ENCODE data around the gene KRT86. TPM values are rescaled to one million over a fixed set of nuclear protein-coding genes. Genes with fewer than 3 reads are reported as not detected.

The KRT86 gene
- total RNA-seq, 1 experiment from 2014 or later, result 2.7 TPM

GRCh38 chr12:52291267-52291935 is 17.0 kb downstream of the KRT86 start, which contains the start of gene KRT81:
Gene KRT81, minus strand, starts transcription at chr12:52291534. Its CDS starts 69 bp downstream, at chr12:52291465.
- intact Hi-C loops (cut with micrococcal nuclease; ENCODE audit: unreplicated experiment), result no loop called here

DNA sequence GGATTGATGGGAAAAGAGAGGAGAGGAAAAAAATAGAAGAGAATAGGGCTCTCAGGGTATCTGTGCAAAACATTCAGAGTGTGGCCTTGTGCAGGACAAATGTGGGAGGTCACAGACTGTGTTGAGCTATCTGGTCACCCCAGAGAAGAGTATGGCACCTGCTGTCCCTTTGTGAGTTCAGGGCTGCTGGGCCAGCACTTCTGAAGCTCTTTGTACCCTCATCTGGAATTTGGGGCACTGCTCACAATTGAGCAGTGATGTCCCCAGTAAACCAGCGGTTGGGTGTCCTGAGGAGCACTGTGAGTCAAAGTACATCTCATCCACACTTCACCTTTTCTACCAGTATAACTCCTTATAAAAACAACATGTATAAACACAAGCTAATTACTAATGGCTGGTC is 19.5 kb downstream of the KRT86 start:
- ChIA-PET POLR2A (ENCODE audit: unreplicated experiment) (interaction anchor here (0.6 to 0.7 kb wide), 2 partner anchors 26 to 91 kb away, joined by 3 read pairs; no protein-coding TSS in a partner anchor), CTCF (interaction anchor here (0.6 kb wide), 1 partner anchor 15 kb away, joined by 9 read pairs; no protein-coding TSS in a partner anchor)
- H2AFZ ChIP-seq, result no peak overlapping the region
- DNase-seq, result no peak
- TF ChIP-seq, protein P1, sequence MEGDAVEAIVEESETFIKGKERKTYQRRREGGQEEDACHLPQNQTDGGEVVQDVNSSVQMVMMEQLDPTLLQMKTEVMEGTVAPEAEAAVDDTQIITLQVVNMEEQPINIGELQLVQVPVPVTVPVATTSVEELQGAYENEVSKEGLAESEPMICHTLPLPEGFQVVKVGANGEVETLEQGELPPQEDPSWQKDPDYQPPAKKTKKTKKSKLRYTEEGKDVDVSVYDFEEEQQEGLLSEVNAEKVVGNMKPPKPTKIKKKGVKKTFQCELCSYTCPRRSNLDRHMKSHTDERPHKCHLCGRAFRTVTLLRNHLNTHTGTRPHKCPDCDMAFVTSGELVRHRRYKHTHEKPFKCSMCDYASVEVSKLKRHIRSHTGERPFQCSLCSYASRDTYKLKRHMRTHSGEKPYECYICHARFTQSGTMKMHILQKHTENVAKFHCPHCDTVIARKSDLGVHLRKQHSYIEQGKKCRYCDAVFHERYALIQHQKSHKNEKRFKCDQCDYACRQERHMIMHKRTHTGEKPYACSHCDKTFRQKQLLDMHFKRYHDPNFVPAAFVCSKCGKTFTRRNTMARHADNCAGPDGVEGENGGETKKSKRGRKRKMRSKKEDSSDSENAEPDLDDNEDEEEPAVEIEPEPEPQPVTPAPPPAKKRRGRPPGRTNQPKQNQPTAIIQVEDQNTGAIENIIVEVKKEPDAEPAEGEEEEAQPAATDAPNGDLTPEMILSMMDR (conservative IDR thresholded peaks at IDR 0.05), result no peak
- no peak for TF ChIP-seq EZH2 (IDR thresholded peaks at IDR 0.05; ENCODE audit: low read depth)
- H3F3A ChIP-seq (ENCODE audit: insufficient read depth, low read depth), result 0 out of 2 replicates have a peak, but pooled peaks cover 6% of the 10 kb centered on the region
- BruUV-seq (replicated peaks), result no TSS peak
- intact Hi-C loops (cut with micrococcal nuclease; ENCODE audit: unreplicated experiment), result no loop called here
- H3K4me2 ChIP-seq, result no peak overlapping the region
- no peaks in the 10 kb centered on the region for H4K20me1 ChIP-seq (ENCODE audit: insufficient read depth)
- H3K9me2 ChIP-seq (ENCODE audit: insufficient read depth), result no peaks in the 10 kb centered on the region
- no peaks in the 10 kb centered on the region for H3K27me3 ChIP-seq (ENCODE audit: insufficient read depth, low read depth)
- H3K79me2 ChIP-seq (ENCODE audit: low read depth), result no peaks in the 10 kb centered on the region
- H3K36me3 ChIP-seq (ENCODE audit: low read depth), result no peaks in the 10 kb centered on the region
- 0 out of 2 replicates have a peak, but pooled peaks cover 4% of the 10 kb centered on the region for H3K4me1 ChIP-seq (replicated peaks; ENCODE audit: insufficient read depth)
- no peak overlapping the region for H3K4me3 ChIP-seq
- H3K9me3 ChIP-seq (ENCODE audit: insufficient read depth, low read depth), result no peaks in the 10 kb centered on the region
- no peak overlapping the region for H3K27ac ChIP-seq

More at GRCh38 chr12:52291267-52291935, 17.0 kb downstream of the KRT86 start, which contains the start of gene KRT81:
- no peaks in the 10 kb centered on the region for H4K20me1 ChIP-seq (ENCODE audit: insufficient read depth)
- no peak for TF ChIP-seq EZH2 (IDR thresholded peaks at IDR 0.05; ENCODE audit: low read depth)
- TF ChIP-seq, protein P1 (conservative IDR thresholded peaks at IDR 0.05), result no peak
- no peak within 1 kb of the TSS for H2AFZ ChIP-seq
- H3K27me3 ChIP-seq (ENCODE audit: insufficient read depth, low read depth), result no peaks in the 10 kb centered on the region
- BruUV-seq (replicated peaks), result no TSS peak
- ChIA-PET POLR2A (ENCODE audit: unreplicated experiment) (no interaction called here), CTCF (no interaction called here)
- H3K79me2 ChIP-seq (ENCODE audit: low read depth), result peaks cover 3% of the 10 kb centered on the region; the same call in 1 of the 2 replicates
- no peak for DNase-seq
- H3K4me2 ChIP-seq, result no peak within 1 kb of the TSS
- 0 out of 2 replicates have a peak, but pooled peaks cover 3% of the 10 kb centered on the region for H3K36me3 ChIP-seq (ENCODE audit: low read depth)
- no peak within 1 kb of the TSS for H3K4me3 ChIP-seq
- H3K9me2 ChIP-seq (ENCODE audit: insufficient read depth), result no peaks in the 10 kb centered on the region
- peaks cover 13% of the 10 kb centered on the region for H3K4me1 ChIP-seq (replicated peaks; ENCODE audit: insufficient read depth)
- 0 out of 2 replicates have a peak, but pooled peaks cover 6% of the 10 kb centered on the region for H3F3A ChIP-seq (ENCODE audit: insufficient read depth, low read depth)
- no peaks in the 10 kb centered on the region for H3K9me3 ChIP-seq (ENCODE audit: insufficient read depth, low read depth)
- no peak within 1 kb of the TSS for H3K27ac ChIP-seq

GRCh38 chr12:52294803-52295202 is 20.4 kb downstream of the KRT86 start:
- intact Hi-C loops (cut with micrococcal nuclease; ENCODE audit: unreplicated experiment), result no loop called here
- H3K36me3 ChIP-seq (ENCODE audit: low read depth), result no peaks in the 10 kb centered on the region
- H3K9me2 ChIP-seq (ENCODE audit: insufficient read depth), result no peaks in the 10 kb centered on the region
- no peaks in the 10 kb centered on the region for H3K9me3 ChIP-seq (ENCODE audit: insufficient read depth, low read depth)
- no peak overlapping the region for H2AFZ ChIP-seq
- TF ChIP-seq, protein P1 (conservative IDR thresholded peaks at IDR 0.05), result no peak
- TF ChIP-seq EZH2 (IDR thresholded peaks at IDR 0.05; ENCODE audit: low read depth), result no peak
- POLR2A ChIA-PET (ENCODE audit: unreplicated experiment), result interaction anchor here (0.6 kb wide), 2 partner anchors 141 to 228 kb away, joined by 3 to 10 read pairs; no protein-coding TSS in a partner anchor
- H3K27me3 ChIP-seq (ENCODE audit: insufficient read depth, low read depth), result no peaks in the 10 kb centered on the region
- H3K4me2 ChIP-seq, result no peak overlapping the region
- 0 out of 2 replicates have a peak, but pooled peaks cover 6% of the 10 kb centered on the region for H3F3A ChIP-seq (ENCODE audit: insufficient read depth, low read depth)
- no peak overlapping the region for H3K4me3 ChIP-seq
- no peak for DNase-seq
- 0 out of 2 replicates have a peak, but pooled peaks cover 4% of the 10 kb centered on the region for H3K4me1 ChIP-seq (replicated peaks; ENCODE audit: insufficient read depth)
- BruUV-seq (replicated peaks), result no TSS peak
- H3K79me2 ChIP-seq (ENCODE audit: low read depth), result no peaks in the 10 kb centered on the region
- no peaks in the 10 kb centered on the region for H4K20me1 ChIP-seq (ENCODE audit: insufficient read depth)
- H3K27ac ChIP-seq, result no peak overlapping the region
- CTCF ChIA-PET, result no interaction called here

Data from PC-9 (cell line).